HG03457 (cell line): ENCODE measurements around the gene PBX1.

Experiments used
- ATAC-seq: cut with Tn5 transposase; IDR thresholded peaks from one replicate; pipeline ENCODE4 v1.9.1; 2021; ENCODE audit warnings: moderate number of reproducible peaks; ENCODE audit not compliant: unreplicated experiment

The PBX1 gene

GRCh38 chr1:164771041-164771618 is 212.1 kb downstream of the PBX1 start:
- no peak for ATAC-seq

GRCh38 chr1:164771619-164772361 is 212.8 kb downstream of the PBX1 start:
- ATAC-seq, result no peak

DNA sequence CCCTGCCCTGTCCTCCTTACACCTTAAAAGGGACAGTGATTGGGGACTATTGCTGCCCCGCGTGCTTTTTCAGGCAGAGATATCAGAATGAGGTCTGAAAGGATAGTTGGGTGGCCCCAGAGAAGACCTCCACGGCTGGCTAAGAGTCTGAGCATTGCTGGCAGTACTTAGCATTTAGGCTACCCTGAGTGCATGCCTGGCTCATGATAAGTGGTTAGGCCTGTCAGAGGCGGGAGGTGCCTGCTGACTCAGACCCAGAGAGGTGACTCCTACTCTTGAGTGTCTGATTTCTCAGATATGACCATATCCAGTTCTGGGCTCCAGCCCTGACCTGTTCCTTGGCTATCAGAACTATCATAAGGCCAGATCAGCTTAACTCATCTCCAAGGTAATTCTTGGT is 213.7 kb downstream of the PBX1 start:
- peak; percentile 71 for ATAC-seq

GRCh38 chr1:164773102-164773501 is 214.1 kb downstream of the PBX1 start:
- no peak for ATAC-seq

DNA sequence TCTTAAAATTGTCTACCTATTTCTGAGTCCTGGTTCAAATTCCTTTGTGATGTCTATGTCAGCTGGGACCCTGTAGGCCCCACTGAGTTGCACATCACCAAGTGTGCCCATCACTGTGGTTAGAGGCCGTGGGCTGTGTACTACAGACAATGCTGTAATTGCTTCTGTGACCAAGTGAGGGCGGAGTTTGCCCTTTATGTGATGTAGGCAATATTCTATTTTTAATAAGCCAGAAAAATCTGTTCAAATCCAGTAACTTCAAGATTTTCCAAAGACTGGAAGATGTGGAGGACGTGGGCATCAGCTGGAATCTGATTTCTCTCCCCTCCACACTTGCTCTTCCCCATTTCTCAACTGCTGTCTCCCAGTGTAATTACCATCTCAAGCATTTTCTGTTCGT is 215.4 kb downstream of the PBX1 start:
- ATAC-seq, result no peak

GRCh38 chr1:164774819-164775654 is 216.1 kb downstream of the PBX1 start:
- ATAC-seq, result no peak

GRCh38 chr1:164777518-164777917 is 218.5 kb downstream of the PBX1 start:
- ATAC-seq, result no peak

DNA sequence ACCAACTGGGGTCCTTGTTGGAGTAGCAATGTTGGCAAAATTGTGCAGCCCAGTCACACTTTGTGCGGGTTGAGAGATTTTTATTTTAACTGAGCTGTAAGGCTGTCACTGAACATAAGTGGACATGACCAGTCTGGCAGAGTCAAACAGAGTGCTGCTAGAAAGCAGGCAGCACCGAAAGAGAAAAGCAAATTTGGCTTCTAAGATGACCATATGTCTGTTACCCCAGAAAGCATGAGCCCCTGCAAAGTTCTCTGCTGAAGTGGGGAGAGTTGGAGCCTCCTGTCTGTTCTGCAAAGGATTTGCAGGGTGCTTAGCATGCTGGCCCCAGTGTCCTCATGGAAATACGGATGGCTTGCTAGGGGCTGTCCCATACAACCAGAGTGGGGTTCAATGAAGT is 220.4 kb downstream of the PBX1 start:
- no peak for ATAC-seq

DNA sequence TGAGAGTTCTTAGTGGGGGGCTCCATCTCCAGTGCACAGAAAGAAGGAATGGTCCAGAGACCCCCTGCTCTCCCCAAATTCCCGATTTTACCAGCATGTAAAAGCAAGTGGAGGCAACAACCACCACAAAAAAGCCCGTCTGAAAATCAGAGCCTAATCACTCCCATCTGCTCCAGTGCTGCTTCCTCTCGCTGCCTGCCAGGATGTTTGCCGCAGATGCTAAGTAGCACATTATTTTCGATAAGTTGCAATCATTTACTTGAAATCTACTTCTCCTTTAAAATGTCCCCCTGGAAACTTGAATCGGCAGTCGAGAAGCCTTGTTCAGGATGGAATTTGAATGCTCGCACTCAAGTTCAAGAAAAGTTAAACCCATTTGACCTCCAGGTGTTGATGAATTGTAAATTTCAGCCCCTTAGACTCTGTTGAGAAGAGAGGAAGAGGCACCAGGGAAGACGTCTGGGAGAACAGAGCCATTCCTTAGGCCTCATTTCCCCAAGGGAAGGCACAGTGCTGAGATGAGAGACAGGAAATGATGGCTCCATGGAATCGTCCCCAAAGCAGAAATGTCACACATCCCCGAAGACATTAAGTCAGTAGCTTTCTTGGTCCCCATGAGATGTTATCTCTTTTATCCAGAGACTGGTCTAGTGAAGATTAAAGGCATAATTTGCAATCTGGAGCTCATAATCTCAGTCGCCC is 221.3 kb downstream of the PBX1 start:
- no peak for ATAC-seq

GRCh38 chr1:164780863-164781262 is 221.9 kb downstream of the PBX1 start:
- ATAC-seq, result no peak

- ATAC-seq, result no peak
Observed at GRCh38 chr1:164781972-164782371, 223.0 kb downstream of the PBX1 start.

GRCh38 chr1:164783778-164784555 is 225.0 kb downstream of the PBX1 start:
- no peak for ATAC-seq

DNA sequence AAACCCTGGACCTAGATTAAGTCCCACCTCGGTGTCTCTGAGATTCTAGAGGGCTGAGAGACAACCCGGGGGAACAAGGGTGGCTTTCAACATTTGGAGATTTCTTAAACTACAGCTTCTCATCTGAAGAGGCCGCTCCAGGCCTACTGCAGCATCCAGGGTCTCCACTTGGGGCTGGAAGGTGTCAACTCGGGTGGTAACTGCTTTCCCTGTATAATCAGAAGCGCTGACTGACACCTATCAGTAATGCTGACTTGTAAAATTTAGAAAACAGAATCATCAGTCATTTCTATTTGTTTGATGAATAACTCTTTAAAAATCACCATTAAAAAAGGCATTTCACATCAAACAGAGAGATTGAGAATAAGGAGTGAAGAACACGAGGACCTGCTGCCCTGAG is 226.0 kb downstream of the PBX1 start:
- no peak for ATAC-seq

DNA sequence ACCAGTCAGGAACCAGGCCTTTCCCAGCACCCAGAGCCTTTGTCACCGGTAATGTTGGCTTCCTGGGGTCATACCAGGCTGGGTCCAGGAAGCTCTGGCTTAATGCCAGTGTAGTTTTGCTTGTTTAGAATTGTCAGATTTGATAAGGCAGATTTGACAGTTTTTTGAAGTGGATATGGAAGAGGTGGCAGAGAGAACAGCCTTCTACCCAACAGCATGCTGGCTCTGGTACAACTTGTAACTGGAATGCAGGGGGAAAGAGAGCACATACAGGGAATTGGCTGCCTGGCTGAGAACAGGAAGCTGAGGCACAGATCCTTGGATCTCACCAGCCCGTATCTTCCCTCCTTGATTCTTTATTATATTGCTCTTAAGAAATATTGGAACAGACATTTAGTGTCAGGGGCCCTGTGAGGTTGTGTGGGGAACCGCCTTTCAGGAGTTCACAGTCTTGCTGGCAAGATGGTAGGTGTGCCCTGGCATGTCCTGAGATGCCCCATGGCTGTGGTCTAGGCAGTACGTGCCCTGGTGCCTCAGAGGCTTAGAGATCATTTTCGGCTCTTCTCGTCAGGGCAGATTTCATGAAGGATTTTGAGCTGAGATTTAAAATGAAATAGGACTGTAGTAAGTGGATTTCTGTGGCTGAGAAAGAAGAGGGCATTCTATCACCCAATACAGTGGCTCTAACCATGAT is 227.0 kb downstream of the PBX1 start:
- no peak for ATAC-seq

DNA sequence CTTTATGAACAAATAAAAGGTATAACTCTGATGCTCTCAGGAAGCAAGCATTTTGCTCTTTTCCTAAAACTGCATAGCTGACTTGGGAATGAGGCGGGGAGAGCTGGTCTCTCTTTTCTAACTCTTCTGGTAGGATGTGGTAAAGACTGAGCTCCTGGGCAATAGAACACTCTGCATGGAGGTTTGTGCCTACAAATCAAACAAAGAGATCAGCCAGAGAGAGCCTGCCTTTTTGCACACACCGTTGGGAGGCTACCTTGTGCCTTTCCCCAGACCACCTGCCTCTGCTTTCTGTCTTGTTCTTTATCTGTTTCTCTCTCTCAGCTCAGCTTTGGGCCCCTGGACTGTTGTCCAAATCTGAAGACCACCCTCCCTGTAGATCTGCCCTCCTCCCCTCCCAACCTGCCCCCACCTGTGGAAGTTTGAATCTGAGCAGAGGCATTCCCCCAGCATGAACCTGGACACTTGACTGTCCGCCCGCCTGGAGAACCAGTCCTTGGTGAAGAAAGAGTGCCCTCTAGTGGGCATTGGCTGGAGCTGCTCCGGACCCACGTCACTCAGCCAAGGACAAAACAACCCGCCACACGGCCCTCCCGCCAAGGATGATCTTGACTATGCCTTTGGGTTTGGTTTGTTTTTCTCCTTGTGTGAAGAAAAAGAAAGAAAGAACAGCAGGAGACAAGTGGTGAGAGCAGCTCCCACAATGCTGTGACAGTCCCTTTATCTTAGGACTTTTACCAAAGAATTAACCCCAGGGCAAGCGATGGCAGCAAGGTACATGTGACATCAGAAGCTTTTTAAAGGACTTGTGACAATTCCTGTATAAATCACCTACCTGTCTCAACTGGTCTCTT is 228.2 kb downstream of the PBX1 start:
- peak; percentile 91 for ATAC-seq

GRCh38 chr1:164787834-164788231 is 228.8 kb downstream of the PBX1 start:
- ATAC-seq, result no peak

DNA sequence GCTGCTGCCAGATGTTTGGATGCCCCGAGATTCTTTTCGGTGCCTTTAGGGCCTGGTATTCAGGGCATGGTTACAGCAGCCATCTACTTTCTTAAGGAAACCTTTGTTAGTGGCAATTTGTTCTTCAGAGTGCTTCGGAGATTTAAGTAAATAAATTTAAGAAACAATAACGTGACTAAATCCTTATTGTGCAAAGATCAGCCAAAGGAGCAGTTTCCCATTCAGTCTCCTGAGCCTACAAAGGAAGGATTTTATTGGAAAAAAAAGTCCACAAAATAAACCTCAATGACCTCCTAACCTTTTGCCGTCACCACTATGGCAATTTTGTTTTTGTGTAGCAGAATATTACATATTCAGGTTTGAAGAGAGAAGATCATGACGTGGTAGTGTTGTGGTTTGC is 231.1 kb downstream of the PBX1 start:
- no peak for ATAC-seq

DNA sequence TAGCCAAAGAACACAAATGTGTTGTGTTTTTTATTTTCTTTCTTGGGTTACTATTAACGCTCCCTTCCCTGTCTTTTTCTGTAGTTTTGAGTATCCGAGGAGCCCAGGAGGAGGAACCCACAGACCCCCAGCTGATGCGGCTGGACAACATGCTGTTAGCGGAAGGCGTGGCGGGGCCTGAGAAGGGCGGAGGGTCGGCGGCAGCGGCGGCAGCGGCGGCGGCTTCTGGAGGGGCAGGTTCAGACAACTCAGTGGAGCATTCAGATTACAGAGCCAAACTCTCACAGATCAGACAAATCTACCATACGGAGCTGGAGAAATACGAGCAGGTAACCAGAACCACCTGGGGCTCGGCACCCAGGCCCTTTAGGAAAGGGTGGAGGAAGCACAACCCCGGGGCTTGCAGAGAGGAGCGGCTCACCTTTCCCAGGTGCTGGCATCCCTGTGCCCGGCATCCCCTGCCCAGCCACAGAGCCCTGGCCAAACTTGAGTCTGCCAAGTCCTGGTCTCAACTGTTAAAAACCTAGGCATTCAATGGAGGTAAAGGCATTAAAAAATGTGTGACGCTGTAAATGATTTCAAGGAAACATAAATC is 233.5 kb downstream of the PBX1 start:
- no peak for ATAC-seq

DNA sequence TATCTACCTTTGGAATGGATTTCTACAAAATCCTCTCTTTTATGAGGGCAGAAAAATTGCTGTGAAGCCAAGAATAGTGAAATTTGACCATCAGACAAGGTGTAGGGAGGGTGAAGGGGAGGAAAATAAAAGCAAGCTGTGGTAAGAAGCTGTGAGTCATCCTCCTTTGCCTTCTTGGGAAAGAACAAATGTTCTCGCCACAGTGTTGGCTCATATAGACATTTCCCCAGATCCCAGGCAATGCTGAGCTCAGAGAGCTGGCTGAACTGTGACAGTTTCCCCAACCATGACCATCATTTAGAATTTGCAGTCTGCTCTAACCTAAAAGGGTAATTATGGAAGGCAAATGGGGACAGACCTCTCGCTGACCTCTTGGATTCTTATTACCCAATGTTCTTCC is 235.4 kb downstream of the PBX1 start:
- no peak for ATAC-seq
